Breast epithelium (tissue), 3 donors: ENCODE results near the gene LAMTOR2.

ENCODE experiments used
- CTCF ChIP-seq, 3 donors: fragments of 450-650 bp; IDR thresholded peaks; one replicate each; pipeline ENCODE4 v1.5.1; 2016 to 2017; ENCODE audit warnings: antibody characterized with exemption in 3 of 3, mild to moderate bottlenecking in 3 of 3, moderate library complexity in 3 of 3
- POLR2A ChIP-seq: fragments of 450-650 bp; IDR thresholded peaks from one replicate; pipeline ENCODE4 v1.6.1; 2016; ENCODE audit warnings: antibody characterized with exemption, mild to moderate bottlenecking, moderate library complexity

DNA sequence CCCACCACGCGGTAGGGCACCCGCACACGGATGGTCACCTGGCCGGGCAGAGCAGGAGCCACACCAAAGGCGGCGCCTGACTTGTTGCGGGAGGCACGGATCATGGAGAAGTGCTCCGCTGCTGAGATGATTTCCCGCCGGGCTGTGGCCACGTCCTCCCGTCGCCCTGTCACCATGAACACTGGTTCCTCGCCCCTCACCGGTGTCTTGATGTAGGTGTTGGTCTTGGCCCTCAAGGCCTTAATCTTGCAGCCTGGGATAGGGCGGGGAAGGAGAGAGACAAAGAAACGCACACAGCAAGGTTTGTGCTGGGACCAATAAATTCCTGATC lies 22.8 kb downstream of the LAMTOR2 start:
- TF ChIP-seq CTCF (IDR thresholded peaks at IDR 0.05) (no peak), POLR2A (no peak)
